ENCODE results near the gene MYO3B.

The MYO3B gene

DNA sequence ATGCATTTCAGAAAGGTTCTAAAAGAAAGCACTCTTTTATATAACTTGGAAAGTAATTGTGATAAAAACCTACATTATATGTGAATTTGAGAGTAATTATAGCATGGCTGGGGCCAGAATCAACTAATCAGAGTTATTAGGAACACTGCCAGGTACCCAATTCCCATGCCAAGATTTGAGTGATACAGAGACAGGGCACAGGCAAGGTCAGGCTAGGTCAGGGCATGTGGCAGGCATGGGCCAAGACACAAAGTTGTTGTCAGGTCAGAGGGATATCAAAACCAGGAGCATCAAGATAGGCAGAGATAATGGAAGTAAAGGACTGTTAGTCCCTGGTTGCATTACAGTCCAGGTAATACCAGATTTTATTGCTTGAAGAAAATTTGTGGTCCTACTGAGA is 87.4 kb downstream of the MYO3B start:
- peak; percentile 6 for DNase-seq
- Histone ChIP-seq H3K9me3 (no peaks in the 10 kb centered on the region), H3K4me1 (no peaks in the 10 kb centered on the region), H3K36me3 (no peaks in the 10 kb centered on the region), H3K27me3 (no peaks in the 10 kb centered on the region), H3K4me3 (ENCODE audit: low read depth, low read length) (no peak overlapping the region)
- TF ChIP-seq, protein P1, sequence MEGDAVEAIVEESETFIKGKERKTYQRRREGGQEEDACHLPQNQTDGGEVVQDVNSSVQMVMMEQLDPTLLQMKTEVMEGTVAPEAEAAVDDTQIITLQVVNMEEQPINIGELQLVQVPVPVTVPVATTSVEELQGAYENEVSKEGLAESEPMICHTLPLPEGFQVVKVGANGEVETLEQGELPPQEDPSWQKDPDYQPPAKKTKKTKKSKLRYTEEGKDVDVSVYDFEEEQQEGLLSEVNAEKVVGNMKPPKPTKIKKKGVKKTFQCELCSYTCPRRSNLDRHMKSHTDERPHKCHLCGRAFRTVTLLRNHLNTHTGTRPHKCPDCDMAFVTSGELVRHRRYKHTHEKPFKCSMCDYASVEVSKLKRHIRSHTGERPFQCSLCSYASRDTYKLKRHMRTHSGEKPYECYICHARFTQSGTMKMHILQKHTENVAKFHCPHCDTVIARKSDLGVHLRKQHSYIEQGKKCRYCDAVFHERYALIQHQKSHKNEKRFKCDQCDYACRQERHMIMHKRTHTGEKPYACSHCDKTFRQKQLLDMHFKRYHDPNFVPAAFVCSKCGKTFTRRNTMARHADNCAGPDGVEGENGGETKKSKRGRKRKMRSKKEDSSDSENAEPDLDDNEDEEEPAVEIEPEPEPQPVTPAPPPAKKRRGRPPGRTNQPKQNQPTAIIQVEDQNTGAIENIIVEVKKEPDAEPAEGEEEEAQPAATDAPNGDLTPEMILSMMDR (IDR thresholded peaks at IDR 0.05; ENCODE audit: low read depth, low read length) = no peak

DNA sequence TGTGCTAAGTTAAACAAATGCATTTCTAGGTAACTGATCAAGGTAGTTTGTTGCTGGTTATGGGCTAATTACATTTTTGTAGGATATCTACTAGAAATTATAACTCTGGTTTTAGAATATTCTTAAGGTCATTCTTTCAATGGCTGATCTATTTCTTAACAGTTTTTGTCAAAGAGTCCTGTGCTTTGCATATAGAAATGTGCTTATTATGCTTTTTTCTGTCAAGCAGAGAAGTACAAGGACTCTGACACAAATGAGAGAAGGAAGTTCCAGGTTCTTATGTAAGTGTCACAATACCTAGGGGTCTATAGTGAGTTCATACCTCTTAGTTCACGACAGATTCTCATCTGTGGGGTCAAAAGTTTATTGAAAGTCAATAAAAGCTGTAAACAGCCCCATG is 88.4 kb downstream of the MYO3B start:
- no peak for DNase-seq
- H3K4me3 ChIP-seq (ENCODE audit: low read depth, low read length) = no peak overlapping the region
- no peaks in the 10 kb centered on the region for H3K36me3 ChIP-seq
- TF ChIP-seq, protein P1 (IDR thresholded peaks at IDR 0.05; ENCODE audit: low read depth, low read length) = no peak
- H3K4me1 ChIP-seq = no peaks in the 10 kb centered on the region
- no peaks in the 10 kb centered on the region for H3K27me3 ChIP-seq
- H3K9me3 ChIP-seq = no peaks in the 10 kb centered on the region

DNA sequence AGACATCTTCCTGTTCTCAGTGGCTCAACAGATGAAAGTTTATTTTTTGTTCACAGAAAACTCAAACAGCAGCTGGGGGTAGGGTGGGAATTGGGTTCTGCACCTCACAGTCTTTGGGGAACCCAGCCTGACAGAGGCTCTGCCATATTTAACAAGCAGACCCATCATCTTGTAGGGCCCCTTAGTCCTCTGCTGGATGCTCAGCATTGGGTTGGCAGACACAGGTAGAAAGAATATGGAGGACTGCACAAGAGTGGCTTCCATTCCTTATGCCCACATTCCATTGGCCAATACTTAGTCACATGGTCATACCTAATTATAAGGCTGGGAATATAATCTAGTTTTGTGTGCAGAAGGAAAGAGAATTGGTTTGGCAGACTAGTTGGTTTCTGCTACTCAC is 89.1 kb downstream of the MYO3B start:
- no peaks in the 10 kb centered on the region for H3K27me3 ChIP-seq
- no peak overlapping the region for H3K4me3 ChIP-seq (ENCODE audit: low read depth, low read length)
- DNase-seq = no peak
- no peaks in the 10 kb centered on the region for H3K36me3 ChIP-seq
- TF ChIP-seq, protein P1 (IDR thresholded peaks at IDR 0.05; ENCODE audit: low read depth, low read length) = no peak
- no peaks in the 10 kb centered on the region for H3K4me1 ChIP-seq
- no peaks in the 10 kb centered on the region for H3K9me3 ChIP-seq

DNA sequence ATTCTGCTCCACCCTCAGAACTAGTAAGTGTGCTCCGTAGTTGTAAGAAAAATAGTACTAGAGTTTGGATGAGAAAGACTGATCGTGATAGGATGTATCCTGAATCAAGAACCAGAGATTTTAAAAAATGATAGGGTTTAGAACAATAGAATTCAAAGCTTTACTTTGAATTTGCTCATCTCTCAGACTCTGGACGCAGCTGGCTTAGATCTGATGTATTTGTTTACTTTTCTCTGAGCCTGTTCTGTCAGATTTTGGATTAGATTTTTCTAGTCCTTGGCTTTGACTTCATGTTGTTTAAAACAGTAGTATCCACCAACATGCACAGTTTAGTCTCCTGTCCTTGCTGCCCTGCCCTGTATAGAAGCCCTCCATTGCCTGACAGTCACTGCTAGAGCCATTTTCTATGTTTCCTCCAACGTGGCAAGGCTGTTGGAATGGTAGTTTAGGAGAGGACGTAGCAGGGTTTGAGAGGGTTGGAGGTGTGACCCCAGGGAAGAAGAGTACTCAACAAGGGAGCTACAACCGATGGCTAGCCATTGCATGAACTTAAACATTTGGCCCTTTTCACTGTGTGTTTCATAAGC is 92.4 kb downstream of the MYO3B start:
- Histone ChIP-seq H3K27me3 (no peaks in the 10 kb centered on the region), H3K9me3 (no peaks in the 10 kb centered on the region), H3K4me3 (ENCODE audit: low read depth, low read length) (no peak overlapping the region), H3K36me3 (no peaks in the 10 kb centered on the region), H3K4me1 (no peaks in the 10 kb centered on the region)
- TF ChIP-seq, protein P1 (IDR thresholded peaks at IDR 0.05; ENCODE audit: low read depth, low read length) = no peak
- no peak for DNase-seq

DNA sequence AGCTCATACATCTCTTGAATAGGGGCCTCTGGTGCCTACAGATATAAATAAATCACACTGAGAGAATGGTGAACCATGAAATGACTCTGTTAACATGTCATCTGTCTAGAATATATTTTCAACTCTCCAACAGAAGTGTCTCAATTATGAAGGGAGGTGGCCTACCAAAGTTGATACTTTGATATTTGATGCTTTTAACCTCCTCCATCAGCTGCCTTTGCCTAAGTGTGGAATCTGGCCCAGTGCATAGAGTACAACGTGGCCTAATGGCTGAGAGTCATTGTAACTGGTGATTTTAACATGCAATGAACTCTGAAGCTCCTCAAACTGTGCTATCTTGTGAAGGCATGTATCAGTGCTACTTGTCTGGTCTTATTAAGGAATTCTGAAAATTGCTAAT is 93.4 kb downstream of the MYO3B start:
- TF ChIP-seq, protein P1 (IDR thresholded peaks at IDR 0.05; ENCODE audit: low read depth, low read length) = no peak
- no peak overlapping the region for H3K4me3 ChIP-seq (ENCODE audit: low read depth, low read length)
- H3K4me1 ChIP-seq = no peaks in the 10 kb centered on the region
- no peak for DNase-seq
- H3K9me3 ChIP-seq = no peaks in the 10 kb centered on the region
- no peaks in the 10 kb centered on the region for H3K27me3 ChIP-seq
- no peaks in the 10 kb centered on the region for H3K36me3 ChIP-seq

DNA sequence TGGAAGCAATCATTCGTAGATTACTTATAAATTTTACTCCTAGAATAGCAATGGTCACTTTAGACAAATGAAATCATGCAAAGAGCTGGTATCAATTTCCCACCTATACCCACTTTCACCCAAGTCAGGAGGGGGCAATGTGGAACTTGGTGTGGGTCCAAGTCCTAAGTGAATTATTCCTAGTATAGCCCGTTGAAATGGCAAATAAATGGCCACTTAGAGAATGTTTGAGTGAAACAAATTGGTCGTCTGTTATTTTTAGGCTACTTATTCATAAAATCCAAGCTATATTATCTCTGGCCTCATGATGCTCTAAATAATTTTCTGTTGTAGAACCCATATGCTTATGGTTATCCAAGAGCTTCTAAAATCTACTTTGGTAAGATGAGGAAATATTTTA is 98.1 kb downstream of the MYO3B start:
- Histone ChIP-seq H3K4me3 (ENCODE audit: low read depth, low read length) (no peak overlapping the region), H3K27me3 (no peaks in the 10 kb centered on the region), H3K4me1 (no peaks in the 10 kb centered on the region; the same call in 1 of the 2 replicates), H3K9me3 (no peaks in the 10 kb centered on the region), H3K36me3 (no peaks in the 10 kb centered on the region)
- TF ChIP-seq, protein P1 (IDR thresholded peaks at IDR 0.05; ENCODE audit: low read depth, low read length) = no peak
- peak; percentile 23 for DNase-seq
